Tibial artery (tissue), 4 donors: ENCODE results near the gene RAB1A.
A peak's percentile ranks its signal among the peaks of the same experiment; 100 is the strongest.

Experiments
- DNase-seq, 2 donors: peaks; one replicate each; pipeline ENCODE4 v3.0.0-alpha.2; 2019
- H3K27ac ChIP-seq, 2 donors: fragments of 200-600 bp; sonication (generic) in 1 of 2; 1 replicate in 1 of 2; 2 replicates in 1 of 2; pipeline ENCODE4 v1.5.1; 2018 to 2019; ENCODE audit warnings: mild to moderate bottlenecking in 1 of 2
- H3K27me3 ChIP-seq, 2 donors: fragments of 200-600 bp; sonication (generic) in 1 of 2; one replicate each; pipeline versions ENCODE4 v1.5.1 to v1.6.0; 2016 to 2019
- H3K36me3 ChIP-seq, 3 donors: fragments of 200-600 bp; sonication (generic) in 2 of 3; one replicate each; pipeline ENCODE4 v1.5.1; 2016 to 2019; ENCODE audit warnings: mild to moderate bottlenecking in 2 of 3
- H3K4me1 ChIP-seq, 4 donors: fragments of 200-600 bp; sonication (generic) in 2 of 4; 1 replicate in 3 of 4; 2 replicates in 1 of 4; pipeline ENCODE4 v1.5.1; 2016 to 2019
- H3K4me3 ChIP-seq, 2 donors: fragments of 200-600 bp; sonication (generic) in 1 of 2; 1 replicate in 1 of 2; 2 replicates in 1 of 2; pipeline ENCODE4 v1.5.1; 2018 to 2019; ENCODE audit warnings: mild to moderate bottlenecking in 2 of 2
- H3K9me3 ChIP-seq, 3 donors: fragments of 200-600 bp; sonication (generic) in 1 of 3; one replicate each; pipeline ENCODE4 v1.5.1; 2016 to 2019
- intact Hi-C: fragments of 100-400 bp; cut with DNase I; formaldehyde crosslinking; loops from one replicate; pipeline ENCODE4 v1.15.0; 2023; ENCODE audit warnings: low total_unique reads
- TF ChIP-seq, protein P1 (sequence below), 2 experiments: fragments of 200-600 bp in 1 of 2; fragments of 450-650 bp in 1 of 2; IDR thresholded peaks; one replicate each; pipeline ENCODE4 v1.5.1; 2017 to 2019; ENCODE audit warnings: antibody characterized with exemption in 2 of 2, mild to moderate bottlenecking in 1 of 2, moderate library complexity in 1 of 2

The RAB1A gene

DNA sequence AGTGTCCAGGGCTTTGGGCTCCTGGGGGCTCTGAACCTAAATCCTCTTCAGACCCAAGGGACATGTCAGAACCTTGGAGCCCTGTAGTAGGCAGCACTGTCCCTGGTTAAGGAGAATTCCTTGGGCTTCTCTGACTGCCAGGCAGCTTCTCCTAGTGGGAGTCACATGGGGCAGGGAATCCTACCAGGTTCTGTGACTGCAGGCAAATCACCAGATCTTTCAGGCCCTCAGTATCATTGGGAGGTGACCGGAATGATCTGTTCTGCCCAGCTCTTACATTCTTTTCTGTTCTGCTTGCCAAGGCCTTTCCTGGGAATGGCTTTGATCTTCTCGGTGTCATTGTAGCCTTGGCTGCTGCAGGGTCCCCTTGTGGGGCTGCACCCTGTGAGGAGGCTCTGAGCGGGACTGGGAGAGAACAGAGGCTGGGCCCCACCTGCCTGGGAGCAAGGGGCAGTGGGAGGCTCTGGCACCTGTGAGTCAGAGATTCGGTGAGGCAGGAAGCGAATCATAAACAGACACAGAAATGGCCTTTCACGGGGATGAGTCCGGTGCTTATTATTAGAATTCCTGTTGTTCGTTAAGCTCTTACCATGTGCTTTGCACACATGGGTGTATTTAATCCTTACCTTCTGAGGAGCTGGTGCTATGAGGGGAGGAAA lies 59.6 kb downstream of the RAB1A start:
- intact Hi-C loops: no loop called here
- no peak for DNase-seq
- Histone ChIP-seq H3K36me3 (peaks cover 29 to 55% (median 50%) of the 10 kb centered on the region in 3 donors), H3K27me3 (no peaks in the 10 kb centered on the region), H3K9me3 (no peaks in the 10 kb centered on the region), H3K27ac (peak overlapping the region; percentile 25 to 26), H3K4me3 (no peak overlapping the region), H3K4me1 (peaks cover 0 to 57% (median 42%) of the 10 kb centered on the region in 4 donors)
- TF ChIP-seq, protein P1, sequence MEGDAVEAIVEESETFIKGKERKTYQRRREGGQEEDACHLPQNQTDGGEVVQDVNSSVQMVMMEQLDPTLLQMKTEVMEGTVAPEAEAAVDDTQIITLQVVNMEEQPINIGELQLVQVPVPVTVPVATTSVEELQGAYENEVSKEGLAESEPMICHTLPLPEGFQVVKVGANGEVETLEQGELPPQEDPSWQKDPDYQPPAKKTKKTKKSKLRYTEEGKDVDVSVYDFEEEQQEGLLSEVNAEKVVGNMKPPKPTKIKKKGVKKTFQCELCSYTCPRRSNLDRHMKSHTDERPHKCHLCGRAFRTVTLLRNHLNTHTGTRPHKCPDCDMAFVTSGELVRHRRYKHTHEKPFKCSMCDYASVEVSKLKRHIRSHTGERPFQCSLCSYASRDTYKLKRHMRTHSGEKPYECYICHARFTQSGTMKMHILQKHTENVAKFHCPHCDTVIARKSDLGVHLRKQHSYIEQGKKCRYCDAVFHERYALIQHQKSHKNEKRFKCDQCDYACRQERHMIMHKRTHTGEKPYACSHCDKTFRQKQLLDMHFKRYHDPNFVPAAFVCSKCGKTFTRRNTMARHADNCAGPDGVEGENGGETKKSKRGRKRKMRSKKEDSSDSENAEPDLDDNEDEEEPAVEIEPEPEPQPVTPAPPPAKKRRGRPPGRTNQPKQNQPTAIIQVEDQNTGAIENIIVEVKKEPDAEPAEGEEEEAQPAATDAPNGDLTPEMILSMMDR (IDR thresholded peaks at IDR 0.05): no peak

DNA sequence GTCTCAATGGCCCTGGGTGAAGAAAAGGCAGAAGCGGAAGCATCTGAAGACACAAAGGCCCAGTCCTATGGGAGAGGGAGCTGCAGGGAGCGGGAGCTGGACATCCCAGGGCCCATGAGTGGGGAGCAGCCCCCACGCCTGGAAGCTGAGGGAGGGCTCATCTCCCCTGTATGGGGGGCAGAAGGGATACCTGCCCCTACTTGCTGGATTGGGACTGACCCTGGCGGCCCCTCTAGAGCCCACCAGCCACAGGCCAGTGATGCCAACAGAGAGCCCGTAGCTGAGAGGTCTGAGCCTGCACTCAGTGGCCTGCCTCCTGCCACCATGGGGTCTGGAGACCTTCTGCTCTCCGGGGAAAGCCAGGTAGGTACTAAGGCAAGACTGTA lies 60.5 kb downstream of the RAB1A start:
- no peaks in the 10 kb centered on the region for H3K9me3 ChIP-seq
- H3K4me1 ChIP-seq: peaks cover 0 to 57% (median 42%) of the 10 kb centered on the region in 4 donors
- DNase-seq: no peak
- TF ChIP-seq, protein P1 (IDR thresholded peaks at IDR 0.05): no peak
- H3K36me3 ChIP-seq: peaks cover 29 to 51% (median 49%) of the 10 kb centered on the region in 3 donors
- H3K27me3 ChIP-seq: no peaks in the 10 kb centered on the region
- no peak overlapping the region for H3K4me3 ChIP-seq
- intact Hi-C loops: loop anchor here (10.0 kb wide), 1 partner anchor 485 kb away; no protein-coding TSS in a partner anchor
- H3K27ac ChIP-seq: peak overlapping the region; percentile 25 to 26

DNA sequence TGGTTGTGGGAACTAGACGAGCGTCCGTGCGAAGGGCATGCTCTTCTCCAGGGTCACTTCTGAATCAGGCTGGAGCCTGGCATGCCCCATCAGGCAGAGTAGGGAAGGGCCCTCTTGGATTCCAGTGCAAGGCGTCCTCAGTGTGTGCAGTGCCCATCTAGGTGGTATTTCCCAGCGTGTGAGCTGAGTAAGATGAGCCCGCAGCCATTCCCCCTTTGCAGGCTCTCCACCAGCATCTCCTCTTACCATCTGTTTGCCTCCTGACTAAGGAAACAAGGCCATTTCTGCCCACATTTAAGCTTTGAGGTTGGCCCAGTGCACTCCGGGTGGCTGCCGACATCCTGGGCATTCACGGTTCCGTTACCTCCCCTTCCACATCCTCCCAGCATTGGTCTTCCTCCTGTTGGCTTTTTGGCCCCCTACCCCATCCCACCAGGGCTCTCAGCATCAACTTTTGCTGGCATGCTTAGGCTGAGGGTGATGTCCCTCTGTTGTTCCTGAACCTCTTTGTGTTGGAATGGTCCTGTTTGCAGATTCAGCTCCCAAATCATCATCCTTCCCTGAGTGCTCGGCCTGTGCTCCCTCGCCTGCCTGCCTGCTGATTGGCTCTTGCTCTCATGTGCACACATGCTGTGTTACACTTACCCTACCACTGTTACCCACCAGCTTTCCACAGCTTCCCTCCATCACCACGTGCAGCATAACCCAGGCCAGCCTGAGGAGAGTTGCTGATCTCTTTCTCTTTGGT lies 61.9 kb downstream of the RAB1A start:
- peak overlapping the region in 1 of 2 donors; percentile 25 for H3K27ac ChIP-seq
- peaks cover 0 to 65% (median 48%) of the 10 kb centered on the region in 4 donors for H3K4me1 ChIP-seq
- H3K36me3 ChIP-seq: peaks cover 20 to 36% (median 35%) of the 10 kb centered on the region in 3 donors
- intact Hi-C loops: loop anchor here (10.0 kb wide), 1 partner anchor 487 kb away; no protein-coding TSS in a partner anchor
- no peak for DNase-seq
- H3K4me3 ChIP-seq: no peak overlapping the region
- no peaks in the 10 kb centered on the region for H3K9me3 ChIP-seq
- H3K27me3 ChIP-seq: no peaks in the 10 kb centered on the region
- TF ChIP-seq, protein P1 (IDR thresholded peaks at IDR 0.05): no peak

DNA sequence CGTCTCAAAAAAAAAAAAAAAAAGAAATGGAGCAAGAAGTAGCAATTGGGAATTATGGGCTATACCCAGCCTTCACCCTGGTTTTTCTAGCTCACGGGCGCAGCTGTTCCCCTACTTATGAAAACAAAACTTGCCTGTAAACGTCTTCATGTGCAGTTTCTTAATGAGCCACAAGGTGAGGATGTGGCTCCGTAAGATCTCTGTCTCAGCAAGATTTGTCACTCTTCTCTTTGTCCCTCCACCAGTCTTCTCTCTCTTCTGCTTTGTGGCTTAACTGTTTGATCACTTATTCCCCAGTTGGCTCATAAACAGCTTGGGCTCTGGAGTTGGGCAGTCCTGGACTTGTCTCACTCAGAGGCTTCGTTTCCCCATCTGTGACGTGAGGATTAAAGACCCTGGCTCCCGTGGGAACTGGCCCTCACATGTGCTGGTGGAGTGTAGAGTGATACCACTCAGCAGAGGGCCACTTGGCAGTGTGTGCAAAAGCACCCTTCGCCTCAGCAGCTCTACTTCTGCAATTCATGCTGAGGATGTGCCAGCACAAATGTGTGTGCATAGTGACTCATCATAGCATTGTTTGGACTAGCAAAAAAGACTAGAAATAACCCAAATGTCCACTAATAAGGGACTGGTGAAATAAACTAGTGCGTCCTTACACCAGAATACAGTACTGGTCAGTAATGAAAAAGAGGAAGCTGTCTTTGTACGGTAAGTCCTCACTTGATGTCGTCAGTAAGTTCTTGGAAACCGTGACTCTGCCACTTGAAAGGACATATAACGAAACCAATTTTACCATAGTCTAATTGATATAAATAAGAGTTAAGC lies 65.0 kb downstream of the RAB1A start:
- DNase-seq: peak; percentile 83 to 91
- no peaks in the 10 kb centered on the region for H3K27me3 ChIP-seq
- H3K4me3 ChIP-seq: no peak overlapping the region
- H3K4me1 ChIP-seq: peaks cover 0 to 88% (median 52%) of the 10 kb centered on the region in 4 donors
- TF ChIP-seq, protein P1 (IDR thresholded peaks at IDR 0.05): peak; percentile 59 to 83
- intact Hi-C loops: loop anchor here (5.0 to 10.0 kb wide), 3 partner anchors 97 to 490 kb away; no protein-coding TSS in a partner anchor
- peaks cover 0 to 9% (median 6%) of the 10 kb centered on the region in 3 donors for H3K36me3 ChIP-seq
- H3K9me3 ChIP-seq: no peaks in the 10 kb centered on the region
- peak overlapping the region; percentile 42 to 60 for H3K27ac ChIP-seq
